ENCODE data around the gene FBXW7.

FBXW7 gene

GRCh38 chr4:152540941-152541340, 5.0 kb upstream of the FBXW7 start:
- DNase-seq = no peak

- DNase-seq = no peak
Observed at GRCh38 chr4:152540293-152540674, 4.4 kb upstream of the FBXW7 start.

GRCh38 chr4:152539556-152540292, 3.8 kb upstream of the FBXW7 start:
- DNase-seq = no peak

GRCh38 chr4:152537881-152538280, 2.0 kb upstream of the FBXW7 start:
- DNase-seq = no peak

GRCh38 chr4:152536545-152537182, 772 bp upstream of the FBXW7 start:
- no peak for DNase-seq

- DNase-seq = no peak
Observed at GRCh38 chr4:152535360-152535902, 461 bp downstream of the FBXW7 start.

GRCh38 chr4:152534541-152535359, 1.1 kb downstream of the FBXW7 start:
- no peak for DNase-seq

- DNase-seq = no peak
Observed at GRCh38 chr4:152531479-152531878, 4.4 kb downstream of the FBXW7 start.

- DNase-seq = no peak
Observed at GRCh38 chr4:152530600-152530999, 5.3 kb downstream of the FBXW7 start.

GRCh38 chr4:152529880-152530279, 6.0 kb downstream of the FBXW7 start:
- DNase-seq = no peak

GRCh38 chr4:152528060-152528459, 7.8 kb downstream of the FBXW7 start:
- DNase-seq = no peak

- DNase-seq = no peak
Observed at GRCh38 chr4:152525878-152526277, 10.0 kb downstream of the FBXW7 start.

- DNase-seq = no peak
Observed at GRCh38 chr4:152524427-152524826, 11.5 kb downstream of the FBXW7 start.

- DNase-seq = no peak
Observed at GRCh38 chr4:152523731-152524130, 12.2 kb downstream of the FBXW7 start.

GRCh38 chr4:152522754-152523153, 13.1 kb downstream of the FBXW7 start:
- no peak for DNase-seq

GRCh38 chr4:152522245-152522644, 13.6 kb downstream of the FBXW7 start:
- no peak for DNase-seq

- no peak for DNase-seq
Observed at GRCh38 chr4:152516156-152516555, 19.7 kb downstream of the FBXW7 start.

- DNase-seq = no peak
Observed at GRCh38 chr4:152515678-152516077, 20.2 kb downstream of the FBXW7 start.

- no peak for DNase-seq
Observed at GRCh38 chr4:152514356-152514755, 21.5 kb downstream of the FBXW7 start.

GRCh38 chr4:152513078-152513477, 22.8 kb downstream of the FBXW7 start:
- DNase-seq = no peak

- DNase-seq = no peak
Observed at GRCh38 chr4:152512483-152512882, 23.4 kb downstream of the FBXW7 start.

- no peak for DNase-seq
Observed at GRCh38 chr4:152510349-152511147, 25.3 kb downstream of the FBXW7 start.
